HT-29 (cell line): ENCODE results near the gene BCL2. TPM values are rescaled to one million over a fixed set of nuclear protein-coding genes. Genes with fewer than 3 reads are reported as not detected.
"Not testable (repeated sequence)": the region's sequence is repeated elsewhere in the genome, so short reads cannot be mapped to it uniquely, and the experiment has no call there.

Source experiments
- DNase-seq: peaks from one replicate; pipeline ENCODE4 v3.0.0-alpha.2; 2015; ENCODE audit warnings: low spot score
- total RNA-seq: library from RNA; depleted of rRNA; stranded (reverse); fragments of >200 nt; shearing (Covaris generic); gene quantifications from 2 replicates; pipeline ENCODE4 v1.2.3, GENCODE V29; 2014; rRNA removed

The BCL2 gene
- 0.05 and 0.36 TPM in 2 replicates for total RNA-seq

DNA sequence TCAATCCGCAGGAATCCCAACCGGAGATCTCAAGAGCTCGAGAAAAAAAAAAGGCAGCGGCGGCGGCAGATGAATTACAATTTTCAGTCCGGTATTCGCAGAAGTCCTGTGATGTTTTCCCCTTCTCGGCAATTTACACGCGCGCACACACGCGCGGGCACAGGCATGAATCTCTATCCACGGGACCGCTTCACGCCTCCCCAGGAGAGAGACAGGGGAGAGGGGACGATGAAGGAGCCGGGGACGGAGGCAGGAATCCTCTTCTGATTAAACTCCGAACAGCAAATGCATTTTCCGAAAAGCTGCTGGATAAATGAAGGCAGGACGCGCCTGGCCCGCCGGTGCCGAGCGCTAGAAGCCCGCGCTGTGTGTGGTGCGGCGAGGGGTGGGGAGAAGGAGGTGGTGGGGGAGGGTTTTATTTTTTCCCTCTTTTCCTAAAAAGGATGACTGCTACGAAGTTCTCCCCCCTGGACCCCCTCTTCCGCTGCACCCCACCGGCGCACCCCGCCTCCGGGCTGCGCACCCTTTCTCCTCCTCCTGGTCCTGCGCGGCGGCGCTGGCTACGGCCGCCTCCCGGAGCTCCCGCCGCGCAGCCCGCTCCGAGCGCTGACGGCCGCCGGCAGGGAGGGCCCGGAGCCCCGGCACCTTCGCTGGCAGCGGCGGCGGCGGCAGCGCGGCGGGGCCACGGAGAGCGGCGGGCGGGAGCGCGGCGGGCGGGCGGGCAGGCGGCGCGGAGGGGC lies at the start of gene BCL2:
Gene BCL2 (minus strand): TSS at position 387 of the 740 bp plus-strand sequence.
- DNase-seq: peak; percentile 1

DNA sequence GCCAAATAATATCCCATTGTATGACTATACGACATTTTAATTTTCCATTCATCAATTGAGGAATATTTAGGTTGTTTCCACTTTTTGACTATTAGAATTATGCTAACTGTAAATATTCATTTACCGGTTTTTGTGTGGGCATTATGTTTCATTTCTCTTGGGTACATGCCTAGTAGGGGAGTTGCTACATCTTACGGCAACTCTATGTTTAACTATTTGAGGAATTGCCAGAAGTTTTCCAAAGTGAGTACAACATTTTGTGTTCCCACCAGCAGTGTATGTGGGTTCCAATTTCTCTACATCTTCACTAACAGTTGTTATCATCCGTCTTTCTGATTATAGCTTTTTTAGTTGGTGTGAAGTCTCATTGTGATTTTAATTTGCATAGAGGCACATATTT lies 49.0 kb upstream of the BCL2 start:
- DNase-seq: no peak

DNA sequence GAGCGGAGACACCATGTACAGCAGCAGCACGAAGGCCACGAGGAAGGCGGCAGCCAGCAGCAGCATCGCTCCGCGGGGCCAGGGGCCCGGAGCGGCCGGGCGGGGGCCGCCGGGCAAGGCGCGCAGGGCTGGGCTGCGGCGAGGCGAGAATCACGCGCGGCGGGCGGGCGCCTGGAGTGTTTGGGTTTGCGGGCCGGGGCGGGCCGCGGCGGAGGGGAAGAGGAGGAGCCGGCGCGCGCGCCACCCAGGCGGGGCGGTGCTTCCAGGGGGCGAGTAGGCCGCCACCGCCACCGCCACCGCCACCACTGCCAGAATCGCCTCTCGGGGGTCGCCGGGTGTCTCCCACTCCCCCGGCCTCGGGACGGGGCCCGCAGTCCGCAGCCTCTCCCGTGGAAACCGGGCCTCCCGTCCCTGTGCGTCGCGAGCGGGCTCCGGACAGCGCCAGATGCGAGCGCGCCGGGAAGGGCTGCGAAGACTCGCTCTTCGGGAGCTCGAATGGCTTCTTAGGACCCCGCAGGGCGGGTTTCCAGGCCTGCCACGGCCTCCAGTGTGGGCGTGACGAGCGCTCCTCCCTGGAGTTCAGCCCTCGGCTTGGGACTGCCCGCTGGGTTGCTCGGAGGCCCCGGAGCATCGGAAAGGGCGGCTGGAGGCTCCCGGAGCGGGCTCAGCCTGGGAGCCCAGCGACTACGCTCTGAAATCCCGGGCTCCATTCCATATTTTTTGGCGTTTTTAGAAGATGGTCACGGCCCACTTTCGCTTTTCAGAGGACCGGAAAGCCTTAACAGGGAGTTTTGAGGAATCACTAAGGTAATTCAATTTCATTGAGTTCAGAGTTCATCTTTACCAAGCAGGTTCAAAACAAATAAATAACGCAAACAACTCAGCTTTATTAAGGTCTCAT lies 47.7 kb upstream of the BCL2 start, which contains the start of gene KDSR:
Gene KDSR (minus strand): TSS at position 154 of the 901 bp plus-strand sequence. CDS start 88 bp downstream, at position 66.
- DNase-seq: peak; percentile 90

DNA sequence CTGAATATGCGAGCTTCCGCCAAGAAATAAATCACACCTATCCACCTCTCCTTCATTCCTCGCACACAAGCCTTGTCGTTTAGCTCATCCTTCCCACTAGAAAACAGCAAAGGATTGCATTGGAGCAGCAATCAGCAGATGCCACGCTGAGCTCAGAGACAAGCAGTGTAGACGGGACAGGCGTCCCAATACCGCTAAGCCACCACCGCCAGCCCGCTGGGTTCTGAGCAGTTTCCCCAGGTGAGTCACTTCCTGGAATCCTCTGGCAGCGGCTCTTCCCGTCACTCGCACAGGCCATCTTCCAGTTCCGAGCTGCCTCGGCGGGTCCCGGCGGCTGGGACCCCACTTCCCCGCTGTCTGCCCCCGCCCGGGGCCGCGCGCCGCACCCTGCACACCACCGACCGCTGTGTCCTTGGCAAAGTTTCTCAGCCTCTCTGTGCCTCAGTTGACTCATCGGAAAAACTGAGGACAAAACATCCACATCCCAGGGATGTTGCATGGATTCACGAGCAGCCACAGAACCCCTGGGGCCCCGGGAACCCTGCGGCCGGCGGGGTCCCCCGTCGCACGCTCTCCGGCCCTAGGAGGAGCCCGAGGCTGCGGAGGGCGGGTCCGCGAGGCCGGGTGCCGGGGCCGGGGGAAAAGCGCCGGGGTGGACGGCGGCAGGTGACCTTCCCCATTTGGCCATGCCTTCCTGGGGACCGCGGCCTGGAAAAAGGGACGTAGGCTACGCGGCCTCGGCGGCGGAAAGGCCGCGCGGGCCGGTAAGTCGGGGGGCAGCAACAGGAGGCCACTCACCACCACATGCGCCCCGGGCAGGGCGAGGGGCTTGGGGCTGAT lies 46.9 kb upstream of the BCL2 start:
- DNase-seq: peak; percentile 68

DNA sequence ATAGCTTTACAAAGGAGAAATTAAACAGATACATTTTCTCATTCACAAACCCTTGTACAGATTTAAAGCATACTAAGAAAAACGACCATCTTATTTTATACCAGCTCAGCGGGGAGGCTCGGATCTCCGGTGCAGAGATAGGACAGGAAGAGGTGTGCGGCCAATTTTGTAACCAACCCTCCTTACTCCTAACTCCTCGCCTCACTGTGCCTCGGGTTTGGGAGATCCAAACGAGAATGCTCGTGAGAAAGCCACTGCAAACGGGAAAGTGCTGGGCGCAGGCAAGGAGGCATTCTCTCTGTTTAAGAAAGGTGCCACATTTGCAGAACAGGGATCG lies 46.3 kb upstream of the BCL2 start:
- no peak for DNase-seq

DNA sequence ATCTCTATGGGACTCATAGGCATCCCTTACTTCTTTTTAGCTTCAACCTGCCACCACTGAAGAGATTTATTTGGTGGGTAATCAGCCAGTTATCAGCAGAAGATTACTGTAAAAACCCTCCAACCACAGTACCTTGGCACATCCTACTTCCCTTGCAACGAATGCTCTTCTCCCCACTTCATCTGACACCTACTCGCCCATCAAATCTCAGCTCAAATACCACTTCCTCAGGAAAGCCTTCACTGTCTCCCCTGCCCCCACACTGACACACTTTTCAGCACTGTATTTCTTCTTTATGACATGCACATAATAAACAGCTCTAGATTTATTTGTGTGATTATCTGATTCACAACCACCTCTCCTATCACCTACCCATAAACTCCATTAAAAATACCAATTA lies 44.4 kb upstream of the BCL2 start:
- DNase-seq: no peak

DNA sequence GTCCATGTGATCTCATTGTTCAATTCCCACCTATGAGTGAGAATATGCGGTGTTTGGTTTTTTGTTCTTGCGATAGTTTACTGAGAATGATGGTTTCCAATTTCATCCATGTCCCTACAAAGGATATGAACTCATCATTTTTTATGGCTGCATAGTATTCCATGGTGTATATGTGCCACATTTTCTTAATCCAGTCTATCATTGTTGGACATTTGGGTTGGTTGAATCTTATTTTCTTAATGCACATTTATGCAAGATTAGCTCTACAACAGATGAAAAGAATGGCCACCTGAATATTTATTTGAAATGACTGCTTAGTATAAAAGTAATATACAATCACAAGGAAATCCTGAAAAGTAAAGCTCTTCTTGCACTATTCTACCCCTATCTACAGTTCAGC lies 43.9 kb upstream of the BCL2 start:
- not testable (repeated sequence) for DNase-seq

DNA sequence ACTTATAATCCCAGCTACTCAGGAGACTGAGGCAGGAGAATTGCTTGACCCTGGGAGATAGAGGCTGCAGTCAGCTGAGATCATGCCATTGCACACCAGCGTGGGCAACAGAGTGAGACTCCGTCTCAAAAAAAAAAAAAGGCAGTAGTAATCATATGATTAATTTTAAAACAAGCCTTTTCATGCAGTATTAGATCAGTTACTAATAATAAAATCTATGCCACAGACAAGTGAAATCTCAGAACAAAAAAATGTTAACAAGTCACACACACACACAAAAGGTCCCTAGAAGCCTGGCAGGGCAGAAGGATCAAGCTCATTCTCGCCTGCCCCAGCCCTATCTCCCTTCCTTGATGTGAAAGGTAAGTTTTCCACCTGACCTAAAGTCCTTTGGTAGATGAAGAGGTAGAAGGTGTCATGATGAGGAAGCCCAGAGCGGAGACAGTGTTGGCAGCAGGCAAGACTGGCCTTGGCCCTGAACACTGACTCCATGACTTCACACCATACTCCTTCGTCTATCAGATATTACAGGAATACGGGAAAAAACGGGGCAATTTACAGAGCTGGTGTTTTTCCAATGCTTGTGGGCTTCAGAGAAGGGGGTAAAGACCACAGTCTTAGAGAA lies 36.8 kb upstream of the BCL2 start:
- DNase-seq: no peak

DNA sequence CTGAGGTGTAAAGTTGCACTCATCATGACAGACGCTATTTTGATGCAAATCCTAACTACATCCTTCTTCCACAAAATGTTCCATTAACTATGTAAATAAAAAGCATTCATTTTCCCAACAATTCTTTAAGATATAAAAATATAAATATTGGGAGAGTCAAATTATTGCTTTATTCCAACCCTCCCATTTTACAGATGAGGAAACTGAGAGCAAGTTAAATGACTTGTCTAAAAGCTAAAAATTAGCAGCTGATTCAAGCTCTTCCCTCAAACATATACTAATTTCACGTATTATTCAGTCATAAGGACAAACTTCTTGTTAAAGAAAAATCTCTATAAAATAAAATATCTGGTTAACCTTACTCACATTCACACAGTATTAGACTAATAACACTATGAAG lies 30.7 kb upstream of the BCL2 start:
- DNase-seq: no peak

DNA sequence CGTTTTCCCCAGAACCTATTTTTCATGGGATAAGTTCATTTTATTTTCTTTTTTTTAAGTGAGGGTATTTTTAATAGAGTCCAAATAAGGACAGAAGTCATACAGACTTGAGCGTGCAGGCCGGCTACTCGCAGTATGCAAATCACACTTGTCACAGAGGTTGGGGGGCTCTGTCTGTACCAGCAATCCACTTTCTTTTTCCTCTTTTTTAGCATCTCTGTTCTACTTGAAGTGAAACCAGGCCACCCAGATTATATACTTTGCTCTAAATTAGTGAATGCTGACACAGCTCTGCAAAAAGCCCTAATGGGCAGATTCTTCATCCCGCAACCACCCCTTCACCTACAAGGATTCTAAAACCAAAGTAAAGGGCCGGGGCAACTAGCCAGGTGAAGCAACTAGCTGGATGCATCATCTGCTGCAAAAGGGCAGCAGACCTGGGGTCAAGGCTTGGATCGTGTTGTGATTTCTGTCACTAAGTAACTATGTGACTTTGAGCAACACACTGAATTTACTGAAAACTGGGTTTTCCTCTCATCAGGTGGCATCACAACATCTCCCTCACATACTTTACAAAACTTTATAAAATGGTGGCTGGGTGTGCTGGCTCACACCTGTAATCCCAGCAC lies 29.1 kb upstream of the BCL2 start:
- DNase-seq: no peak

DNA sequence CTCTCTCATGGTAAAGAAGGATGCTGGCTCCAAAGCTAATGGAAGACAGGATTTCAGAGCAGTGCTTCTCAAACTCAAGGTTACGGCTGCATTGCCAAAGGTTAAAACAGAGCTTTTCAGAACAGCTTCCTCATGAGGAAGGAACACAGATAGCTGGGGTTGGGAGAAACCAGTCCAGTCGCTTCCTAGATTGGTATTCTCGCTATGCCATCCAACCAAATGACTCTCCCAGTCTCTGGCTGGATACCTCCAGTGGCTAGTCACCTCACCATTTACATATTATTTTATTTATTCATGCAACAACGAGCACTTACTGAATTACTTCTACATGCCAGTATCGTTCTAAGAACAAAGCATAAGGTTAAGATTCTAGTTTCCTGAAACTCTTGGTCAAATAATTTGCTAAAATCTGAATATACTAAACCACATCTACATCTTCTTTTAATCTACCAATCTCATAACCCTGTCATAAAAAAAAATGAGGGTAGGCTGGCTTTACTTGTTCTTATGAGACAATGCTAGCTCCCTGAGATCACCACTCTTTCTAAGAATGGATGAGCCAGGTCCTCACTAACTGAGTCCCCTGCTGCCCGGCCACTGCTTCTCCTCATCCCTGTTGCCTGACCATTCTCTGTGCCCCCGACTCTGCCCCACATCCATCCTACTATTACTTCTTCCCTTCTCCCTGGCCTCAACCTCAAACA lies 27.1 kb upstream of the BCL2 start:
- no peak for DNase-seq

DNA sequence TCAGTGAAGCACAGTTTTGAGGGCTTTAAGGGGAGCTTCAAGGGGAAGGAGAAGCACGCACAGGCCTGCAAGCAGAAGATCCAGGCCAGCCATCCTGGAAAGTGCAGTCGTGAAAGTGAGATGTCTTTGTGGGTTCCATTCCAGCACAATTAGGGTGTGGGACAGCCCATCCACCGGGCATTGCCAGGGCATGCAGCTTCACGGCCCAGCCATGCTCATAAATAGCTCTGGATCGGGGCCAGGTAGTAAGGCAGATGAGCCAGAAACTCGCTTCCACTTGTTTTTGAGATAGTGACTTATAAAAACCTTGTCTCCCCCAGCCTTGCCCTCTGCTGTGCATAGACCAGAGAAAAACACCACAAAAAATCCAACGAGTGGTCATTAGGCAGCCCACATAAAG lies 26.5 kb upstream of the BCL2 start:
- no peak for DNase-seq

DNA sequence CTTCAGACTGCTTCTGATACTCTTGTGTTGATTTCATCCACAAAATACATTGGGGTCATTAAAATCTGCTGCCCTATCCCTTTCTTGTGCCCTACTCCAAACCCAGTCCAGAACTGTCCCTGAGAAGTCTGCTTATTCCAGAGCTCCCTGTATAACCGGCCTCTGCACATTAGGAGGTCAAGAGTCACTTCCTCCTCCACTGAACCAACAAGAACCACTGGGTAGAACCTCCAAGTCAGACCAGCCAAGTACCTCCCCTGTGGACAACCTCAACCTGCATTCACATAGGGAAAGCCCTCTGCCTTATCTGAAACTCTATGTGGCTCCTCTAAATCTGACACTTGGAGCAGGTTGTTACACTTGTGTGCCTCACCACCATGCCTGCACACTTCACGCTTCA lies 25.3 kb upstream of the BCL2 start:
- DNase-seq: peak; percentile 3

DNA sequence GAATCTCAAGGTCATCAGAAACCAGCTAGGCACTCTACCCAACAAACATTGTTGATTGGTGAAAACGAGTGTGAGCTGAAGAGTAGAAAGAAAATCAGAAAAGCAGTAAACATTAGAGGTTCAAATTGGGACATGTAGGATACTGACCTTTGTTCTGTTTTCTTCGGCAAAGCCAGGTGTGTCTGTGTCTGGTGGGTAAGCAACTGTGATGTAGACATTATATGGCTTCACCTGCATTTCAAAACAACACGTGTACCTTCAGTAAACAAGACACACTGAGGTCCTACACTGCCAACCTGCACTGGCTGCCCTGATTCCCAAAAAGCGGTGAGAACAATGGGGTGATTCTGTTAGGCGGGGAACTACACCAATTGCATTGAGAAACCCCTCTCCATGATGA lies 24.7 kb upstream of the BCL2 start:
- DNase-seq: no peak

DNA sequence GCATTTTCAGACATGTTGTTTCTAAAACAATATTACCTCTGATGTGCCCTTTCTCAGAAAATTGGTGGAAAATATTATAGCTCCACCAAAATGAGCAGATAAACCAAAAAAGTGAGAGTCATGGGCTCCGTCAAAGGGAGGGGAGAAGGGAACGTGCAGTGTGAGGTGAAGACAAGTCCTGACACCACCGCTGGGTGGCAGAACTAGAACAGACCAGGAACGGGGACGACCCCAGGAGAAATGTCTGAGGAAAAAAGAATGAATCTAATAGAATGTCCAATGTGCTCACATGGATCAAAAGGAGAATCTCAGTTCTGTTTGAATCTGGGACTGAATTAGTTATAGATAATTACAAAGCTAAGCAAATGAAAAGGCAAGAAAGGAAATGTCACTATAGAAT lies 22.6 kb upstream of the BCL2 start:
- DNase-seq: peak; percentile 17

DNA sequence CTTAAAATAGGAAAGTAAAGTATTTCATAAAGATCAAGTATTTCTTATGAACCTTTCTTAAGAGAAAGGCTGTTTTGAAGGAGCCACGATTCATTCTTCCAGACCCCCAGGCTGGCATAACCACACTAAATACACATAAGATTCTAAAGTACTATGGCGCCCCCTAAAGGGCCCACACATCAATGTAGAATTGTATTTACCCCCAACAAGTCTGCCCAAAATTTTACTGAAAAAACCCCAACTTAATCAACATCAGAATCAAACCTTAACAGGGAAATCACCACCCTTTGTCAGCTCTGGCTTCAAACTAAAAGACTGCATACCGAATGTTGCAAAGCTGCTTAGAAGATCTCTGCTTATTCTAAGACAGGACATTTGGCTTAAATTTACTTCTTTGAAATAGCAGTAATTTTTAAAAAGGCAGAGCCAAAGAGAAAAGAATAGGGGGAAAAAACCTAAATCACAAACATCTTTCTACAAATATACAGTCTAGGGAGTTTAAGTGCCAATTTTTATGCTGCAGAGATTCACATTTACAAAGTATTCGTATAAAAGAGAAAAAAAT lies 20.4 kb upstream of the BCL2 start:
- DNase-seq: peak; percentile 6

DNA sequence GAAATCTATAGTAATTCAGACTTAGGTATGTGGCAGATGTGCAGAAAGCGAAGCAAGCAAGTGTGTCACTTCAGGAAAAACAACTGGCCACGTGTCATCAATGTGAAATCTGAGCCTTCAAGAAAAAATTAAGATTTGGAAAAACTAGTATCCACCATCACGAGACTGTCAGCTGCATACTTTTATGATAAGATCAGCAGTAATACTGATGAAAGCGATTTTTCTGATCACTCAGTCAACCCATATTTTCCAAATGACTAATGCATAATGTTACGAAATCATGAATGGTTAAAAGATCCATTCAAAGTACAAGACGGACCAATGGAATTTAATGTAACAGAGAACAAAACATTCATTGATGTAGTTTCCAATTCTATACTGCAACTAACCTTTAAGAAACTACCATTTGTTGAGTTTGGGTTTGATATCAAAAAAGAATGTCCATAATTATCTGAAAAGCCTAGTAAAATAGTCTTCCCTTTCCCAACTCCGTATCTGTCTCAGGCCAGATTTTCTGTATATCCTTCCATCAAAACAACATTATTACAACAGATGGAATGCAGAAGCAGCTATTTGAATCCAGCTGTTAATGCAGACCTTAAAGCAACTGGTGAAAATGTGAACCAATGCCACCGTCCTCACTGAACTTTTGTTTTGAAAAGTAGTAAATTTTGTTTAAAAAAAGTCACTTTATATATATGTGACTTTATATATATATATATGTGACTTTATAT lies 17.0 kb upstream of the BCL2 start:
- no peak for DNase-seq

DNA sequence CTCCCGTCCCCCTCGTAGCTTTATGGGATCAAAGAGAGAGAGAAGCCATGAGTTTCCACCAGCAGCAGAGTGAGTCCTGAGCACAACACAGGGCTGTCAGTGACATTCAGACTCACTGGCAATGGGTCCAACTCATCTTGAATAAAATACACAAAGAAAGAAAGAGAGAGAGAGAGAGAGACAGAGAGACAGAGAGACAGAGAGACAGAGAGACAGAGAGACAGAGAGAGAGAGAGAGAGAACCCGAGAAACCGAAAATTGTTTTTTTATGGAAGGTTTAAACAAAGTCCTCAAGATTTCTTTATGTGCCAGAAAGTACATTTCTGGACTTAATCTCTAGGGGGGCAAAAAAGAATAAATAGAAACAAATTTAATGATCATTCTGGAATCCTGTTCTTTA lies 11.5 kb upstream of the BCL2 start:
- no peak for DNase-seq

DNA sequence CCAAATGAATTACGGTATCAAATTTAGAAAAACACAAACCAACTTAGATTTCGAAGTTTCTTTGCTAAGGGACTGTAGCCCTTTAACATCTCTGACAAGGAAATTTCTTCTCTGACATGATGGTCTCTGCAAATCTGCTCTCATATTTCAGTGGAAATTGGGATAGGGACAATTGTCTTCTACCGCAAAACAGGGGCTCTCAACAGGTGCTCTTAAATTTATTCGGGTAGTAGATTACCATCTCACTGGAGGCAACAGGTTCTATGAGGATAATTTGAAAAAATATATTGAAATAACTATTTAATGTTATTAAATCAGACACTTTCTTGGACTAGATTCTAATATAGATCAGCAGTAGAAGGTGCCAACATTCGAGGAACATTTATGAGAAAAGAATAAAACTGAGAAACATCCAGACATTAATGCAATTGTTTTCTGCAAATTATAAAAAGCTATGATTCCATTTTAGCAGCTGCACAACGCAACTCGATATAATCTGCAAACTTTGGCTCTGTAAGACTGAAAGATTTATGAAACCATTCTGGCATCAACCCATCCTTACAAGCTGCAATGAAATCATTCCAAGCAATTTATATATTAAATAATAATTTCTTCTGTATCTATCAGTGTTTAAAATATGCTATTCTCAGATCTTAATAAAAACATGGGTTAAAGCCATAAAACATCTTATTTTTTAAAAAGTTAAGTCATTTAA lies 10.0 kb upstream of the BCL2 start:
- no peak for DNase-seq
